PC-3 (cell line): Measurements from ENCODE around the gene TMC3.

ENCODE experiments used
- EZH2 ChIP-seq: fragments of 300-600 bp; sonication (generic); IDR thresholded peaks from one replicate; pipeline ENCODE4 v1.6.1; 2017; ENCODE audit warnings: antibody characterized with exemption, mild to moderate bottlenecking, low read length; ENCODE audit not compliant: unreplicated experiment
- TF ChIP-seq, protein P1 (sequence below): fragments of 300-600 bp; sonication (generic); conservative IDR thresholded peaks from 2 replicates; pipeline ENCODE4 v1.5.1; 2017; ENCODE audit warnings: antibody characterized with exemption, low read depth, mild to moderate bottlenecking, low read length

DNA sequence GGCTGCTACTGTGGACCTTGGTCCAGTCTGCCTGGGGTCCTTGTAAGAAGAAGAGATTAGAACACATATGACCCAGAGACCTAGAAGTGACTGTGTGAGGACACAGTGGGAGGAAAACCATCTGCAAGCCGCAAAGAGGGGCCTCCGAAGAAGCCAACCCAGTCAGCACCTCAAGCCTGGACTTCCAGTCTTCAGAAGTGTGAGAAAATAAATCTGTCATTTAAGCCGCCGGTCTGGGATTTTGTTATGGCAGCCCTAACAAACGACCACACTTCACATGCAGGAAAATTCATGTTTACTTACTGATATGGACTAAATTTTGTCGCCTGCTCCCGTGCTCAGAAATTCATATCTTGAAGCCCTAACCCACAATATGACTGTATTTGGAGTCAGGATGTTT is 44.4 kb upstream of the TMC3 start:
- TF ChIP-seq EZH2, result no peak
- TF ChIP-seq, protein P1, sequence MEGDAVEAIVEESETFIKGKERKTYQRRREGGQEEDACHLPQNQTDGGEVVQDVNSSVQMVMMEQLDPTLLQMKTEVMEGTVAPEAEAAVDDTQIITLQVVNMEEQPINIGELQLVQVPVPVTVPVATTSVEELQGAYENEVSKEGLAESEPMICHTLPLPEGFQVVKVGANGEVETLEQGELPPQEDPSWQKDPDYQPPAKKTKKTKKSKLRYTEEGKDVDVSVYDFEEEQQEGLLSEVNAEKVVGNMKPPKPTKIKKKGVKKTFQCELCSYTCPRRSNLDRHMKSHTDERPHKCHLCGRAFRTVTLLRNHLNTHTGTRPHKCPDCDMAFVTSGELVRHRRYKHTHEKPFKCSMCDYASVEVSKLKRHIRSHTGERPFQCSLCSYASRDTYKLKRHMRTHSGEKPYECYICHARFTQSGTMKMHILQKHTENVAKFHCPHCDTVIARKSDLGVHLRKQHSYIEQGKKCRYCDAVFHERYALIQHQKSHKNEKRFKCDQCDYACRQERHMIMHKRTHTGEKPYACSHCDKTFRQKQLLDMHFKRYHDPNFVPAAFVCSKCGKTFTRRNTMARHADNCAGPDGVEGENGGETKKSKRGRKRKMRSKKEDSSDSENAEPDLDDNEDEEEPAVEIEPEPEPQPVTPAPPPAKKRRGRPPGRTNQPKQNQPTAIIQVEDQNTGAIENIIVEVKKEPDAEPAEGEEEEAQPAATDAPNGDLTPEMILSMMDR, result no peak
